IMR-90 (cell line): ENCODE results near the gene DAND5. TPM values are rescaled to one million over a fixed set of nuclear protein-coding genes. Genes with fewer than 3 reads are reported as not detected.

ENCODE experiments used
- ATAC-seq: fragments of 200-7000 bp; cut with Tn5 transposase; 2 replicates; pipeline ENCODE4 v1.9.1; 2020; ENCODE audit warnings: low read depth, mild to moderate bottlenecking, moderate library complexity
- BruUV-seq: library from RNA; stranded (reverse); fragments of 400-500 nt; replicated peaks from 2 replicates; lab custom pipeline; 2021; lab: Mats Ljungman, UMichigan
- CTCF ChIA-PET: fragments of 300-600 bp; formaldehyde crosslinking; extraction: SDS; loops from one replicate; lab custom pipeline; 2021; ENCODE audit warnings: antibody characterized with exemption; lab: Yijun Ruan, JAX
- POLR2A ChIA-PET: fragments of 300-600 bp; sonication (Branson Sonifier 250); formaldehyde crosslinking; loops from one replicate; lab custom pipeline; 2022; ENCODE audit warnings: antibody characterized with exemption; ENCODE audit not compliant: unreplicated experiment; lab: Charles Lee
- DNase-seq: peaks from one replicate; pipeline ENCODE4 v3.0.0; 2013
- H2AFZ ChIP-seq: replicated peaks from 2 replicates; pipeline ENCODE3; 2013; ENCODE audit warnings: low read length, mild to moderate bottlenecking; ENCODE audit not compliant: poor library complexity
- H2AK5ac ChIP-seq: 2 replicates; pipeline ENCODE4 v1.6.1; 2013; ENCODE audit warnings: low read depth, low read length, inconsistent platforms
- H2AK9ac ChIP-seq: replicated peaks from 2 replicates; pipeline ENCODE3; 2013; ENCODE audit warnings: mild to moderate bottlenecking, low read depth, low read length, moderate library complexity; ENCODE audit not compliant: poor library complexity
- H2BK120ac ChIP-seq: 2 replicates; pipeline ENCODE4 v1.6.1; 2013; ENCODE audit warnings: low read depth, low read length, inconsistent platforms
- H2BK15ac ChIP-seq: 3 replicates; pipeline ENCODE4 v1.6.1; 2013; ENCODE audit warnings: low read depth, low read length, inconsistent platforms
- H2BK20ac ChIP-seq: 2 replicates; pipeline ENCODE4 v1.6.1; 2013; ENCODE audit warnings: low read depth, mild to moderate bottlenecking, inconsistent platforms, low read length, moderate library complexity
- H2BK5ac ChIP-seq: 2 replicates; pipeline ENCODE4 v1.6.1; 2013; ENCODE audit warnings: mild to moderate bottlenecking, low read depth, low read length, inconsistent platforms; ENCODE audit not compliant: poor library complexity, severe bottlenecking
- H3K14ac ChIP-seq: replicated peaks from 2 replicates; pipeline ENCODE4 v1.6.1; 2013; ENCODE audit warnings: low read depth, low read length, inconsistent platforms
- H3K18ac ChIP-seq: 2 replicates; pipeline ENCODE4 v1.6.1; 2013; ENCODE audit warnings: low read depth, low read length, control low read depth
- H3K23ac ChIP-seq: 2 replicates; pipeline ENCODE4 v1.6.1; 2013; ENCODE audit warnings: low read depth, low read length, inconsistent platforms
- H3K27ac ChIP-seq: 2 replicates; pipeline ENCODE4 v1.5.1; 2013; ENCODE audit warnings: mild to moderate bottlenecking, control low read depth, low read length; ENCODE audit not compliant: insufficient read depth
- H3K27me3 ChIP-seq: 2 replicates; pipeline ENCODE4 v1.6.1; 2013; ENCODE audit warnings: low read length; ENCODE audit not compliant: control insufficient read depth, insufficient read depth
- H3K36me3 ChIP-seq: 2 replicates; pipeline ENCODE4 v1.6.1; 2013; ENCODE audit warnings: low read length, mixed read lengths; ENCODE audit not compliant: control insufficient read depth, insufficient read depth
- H3K4ac ChIP-seq: 2 replicates; pipeline ENCODE4 v1.6.1; 2013; ENCODE audit warnings: low read depth, low read length, inconsistent platforms
- H3K4me1 ChIP-seq: 2 replicates; pipeline ENCODE4 v1.6.1; 2013; ENCODE audit warnings: low read length, mixed read lengths; ENCODE audit not compliant: control insufficient read depth, insufficient read depth
- H3K4me2 ChIP-seq: 2 replicates; pipeline ENCODE4 v1.6.1; 2013; ENCODE audit warnings: low read depth, mild to moderate bottlenecking, control low read depth, low read length, moderate library complexity
- H3K4me3 ChIP-seq: 2 replicates; pipeline ENCODE4 v1.5.1; 2013; ENCODE audit warnings: low read depth, mild to moderate bottlenecking, control low read depth, low read length, moderate library complexity; ENCODE audit not compliant: insufficient read depth
- H3K56ac ChIP-seq: 2 replicates; pipeline ENCODE4 v1.6.1; 2013; ENCODE audit warnings: low read length, inconsistent platforms; ENCODE audit not compliant: insufficient read depth; ENCODE audit errors: extremely low read depth
- H3K79me1 ChIP-seq, 2 experiments: 2 replicates each; pipeline ENCODE4 v1.6.1; 2013; ENCODE audit warnings: low read length in 2 of 2, inconsistent platforms in 1 of 2, low read depth in 1 of 2
- H3K9ac ChIP-seq: 2 replicates; pipeline ENCODE4 v1.6.1; 2013; ENCODE audit warnings: low read depth, low read length, control low read depth
- H3K9me1 ChIP-seq: 2 replicates; pipeline ENCODE4 v1.6.1; 2013; ENCODE audit warnings: low read length, inconsistent platforms; ENCODE audit not compliant: insufficient read depth
- H3K9me3 ChIP-seq: 2 replicates; pipeline ENCODE4 v1.6.1; 2013; ENCODE audit warnings: low read length; ENCODE audit not compliant: control insufficient read depth, insufficient read depth
- H4K20me1 ChIP-seq: 2 replicates; pipeline ENCODE4 v1.6.1; 2013; ENCODE audit warnings: low read length, inconsistent platforms; ENCODE audit not compliant: insufficient read depth
- H4K5ac ChIP-seq: 2 replicates; pipeline ENCODE4 v1.6.1; 2013; ENCODE audit warnings: mild to moderate bottlenecking, low read depth, low read length, control low read depth
- H4K8ac ChIP-seq, 2 experiments: 2 replicates each; pipeline ENCODE4 v1.6.1; 2013; ENCODE audit warnings: low read depth in 2 of 2, low read length in 2 of 2, control low read depth in 1 of 2, inconsistent platforms in 1 of 2
- H4K91ac ChIP-seq: 2 replicates; pipeline ENCODE4 v1.6.1; 2013; ENCODE audit warnings: low read depth, low read length, inconsistent platforms; ENCODE audit not compliant: insufficient read depth
- BHLHE40 ChIP-seq: fragments of 150-350 bp; IDR thresholded peaks from 2 replicates; pipeline ENCODE4 v1.6.1; 2016; ENCODE audit warnings: mild to moderate bottlenecking, low read depth, low read length
- CEBPB ChIP-seq: IDR thresholded peaks from 2 replicates; pipeline ENCODE4 v1.6.1; 2012; ENCODE audit warnings: low read depth, low read length, improper control_type of control experiment
- CHD1 ChIP-seq: IDR thresholded peaks from 2 replicates; pipeline ENCODE4 v1.6.1; 2012; ENCODE audit warnings: low read depth, low read length, improper control_type of control experiment
- ELK1 ChIP-seq: fragments of 150-350 bp; IDR thresholded peaks from 2 replicates; pipeline ENCODE4 v1.6.1; 2016; ENCODE audit warnings: low read depth, mild to moderate bottlenecking, low read length, moderate library complexity, borderline replicate concordance
- FOS ChIP-seq: fragments of 150-350 bp; IDR thresholded peaks from 2 replicates; pipeline ENCODE4 v1.6.1; 2016; ENCODE audit warnings: low read depth, low read length
- MAFK ChIP-seq: IDR thresholded peaks from 2 replicates; pipeline ENCODE4 v1.6.1; 2012; ENCODE audit warnings: low read depth, low read length, improper control_type of control experiment
- MAZ ChIP-seq: IDR thresholded peaks from 2 replicates; pipeline ENCODE4 v1.6.1; 2012; ENCODE audit warnings: low read depth, mild to moderate bottlenecking, low read length, improper control_type of control experiment, moderate library complexity, borderline replicate concordance
- MXI1 ChIP-seq: IDR thresholded peaks from 2 replicates; pipeline ENCODE4 v1.6.1; 2012; ENCODE audit warnings: low read depth, mild to moderate bottlenecking, low read length, moderate library complexity, borderline replicate concordance
- NFE2L2 ChIP-seq: fragments of 150-350 bp; IDR thresholded peaks from 2 replicates; pipeline ENCODE4 v1.6.1; 2016; ENCODE audit warnings: low read depth, mild to moderate bottlenecking, low read length
- POLR2A ChIP-seq: IDR thresholded peaks from 2 replicates; pipeline ENCODE4 v1.6.1; 2012; ENCODE audit warnings: mild to moderate bottlenecking, low read depth, low read length
- RAD21 ChIP-seq: IDR thresholded peaks from 2 replicates; pipeline ENCODE4 v1.6.1; 2012; ENCODE audit warnings: low read length, improper control_type of control experiment
- RCOR1 ChIP-seq: IDR thresholded peaks from 2 replicates; pipeline ENCODE4 v1.6.1; 2012; ENCODE audit warnings: mild to moderate bottlenecking, low read length, improper control_type of control experiment; ENCODE audit not compliant: insufficient replicate concordance
- RFX5 ChIP-seq: IDR thresholded peaks from 2 replicates; pipeline ENCODE4 v1.8.0; 2012; ENCODE audit warnings: low read depth, mild to moderate bottlenecking, low read length, moderate library complexity
- USF2 ChIP-seq: fragments of 150-350 bp; IDR thresholded peaks from 2 replicates; pipeline ENCODE4 v1.6.1; 2017; ENCODE audit warnings: mild to moderate bottlenecking, antibody characterized with exemption, low read length, low read depth
- WGBS, 2 experiments: methylation state at CpG; one replicate each; pipeline versions ENCODE4 v1.1.5 to v1.1.7; 2013; ENCODE audit warnings: missing lambda C conversion rate in 2 of 2; ENCODE audit not compliant: insufficient read length in 1 of 2; ENCODE audit errors: extremely low coverage in 2 of 2; 5-methylcytosine and 5-hydroxymethylcytosine counted together
- dilution Hi-C: fragments of 300-500 bp; cut with HindIII; formaldehyde crosslinking; loops from one replicate; pipeline ENCODE4 v1.14.3; 2018; ENCODE audit warnings: low sequenced_read_pairs; ENCODE audit not compliant: unreplicated experiment
- in situ Hi-C: fragments of 300-500 bp; cut with MboI; formaldehyde crosslinking; loops from 3 replicates; pipeline ENCODE4 v1.14.3; 2019; ENCODE audit warnings: low sequenced_read_pairs, inconsistent platforms, mixed read lengths
- intact Hi-C: fragments of 100-400 bp; cut with micrococcal nuclease; formaldehyde crosslinking; loops from 2 replicates; pipeline ENCODE4 v1.10.0; 2022
- polyA plus RNA-seq, 3 experiments: library from polyadenylated mRNA; depleted of rRNA; stranded (reverse); fragments of >200 nt; gene quantifications; 2 replicates each; pipeline ENCODE4 v1.2.3, GENCODE V29; 2012; ENCODE audit warnings: low replicate concordance in 1 of 3
- total RNA-seq: library from RNA; depleted of rRNA; stranded (reverse); fragments of >200 nt; gene quantifications from 2 replicates; pipeline ENCODE4 v1.2.3, GENCODE V29; 2012

DAND5 gene
- total and polyA plus RNA-seq, 2 of the 4 experiments (the other 2 are of a cell fraction) = 0.03 TPM; not detected in 1

GRCh38 chr19:12965017-12965811 is 4.2 kb upstream of the DAND5 start (continued):
- TF ChIP-seq MAFK (no peak), POLR2A (no peak), BHLHE40 (no peak), RFX5 (no peak)

- H3K9me3 ChIP-seq = no peaks in the 10 kb centered on the region
- ChIA-PET POLR2A (interaction anchor here (0.6 kb wide), 1 partner anchor 127 kb away, joined by 3 read pairs; no protein-coding TSS in a partner anchor), CTCF (interaction anchor here (0.5 to 1.8 kb wide), 28 partner anchors 9 to 1776 kb away, joined by 3 to 18 read pairs (median 4); partner anchors contain the start of genes GADD45GIP1 and NACC1)
- no TSS peak for BruUV-seq
- dilution Hi-C loops (no loop called here), intact Hi-C loops (loop anchor here (2.0 kb wide), 1 partner anchor 75 kb away; the partner anchor contains the start of gene GCDH), in situ Hi-C loops (no loop called here)
- ATAC-seq (no peak), DNase-seq (no peak)
- H3K27me3 ChIP-seq = no peaks in the 10 kb centered on the region; the same call in 1 of the 2 replicates
- no peak overlapping the region for H3K4me3 ChIP-seq
- no peak overlapping the region for H3K4ac ChIP-seq
- H3K9me1 ChIP-seq = no peaks in the 10 kb centered on the region
- H2BK120ac ChIP-seq = no peak overlapping the region
- H3K18ac ChIP-seq = no peak overlapping the region
- H3K4me2 ChIP-seq = no peak overlapping the region; the same call in 1 of the 2 replicates
- H3K23ac ChIP-seq = no peak overlapping the region
- H4K5ac ChIP-seq = no peak overlapping the region
- no peak overlapping the region for H2BK5ac ChIP-seq
- peaks cover 0 to 3% of the 10 kb centered on the region in 2 experiments; a peak in 1 of 4 replicates for H3K79me1 ChIP-seq
- no peak overlapping the region for H2AK9ac ChIP-seq
- H2AK5ac ChIP-seq = no peak overlapping the region
- no peak overlapping the region; a peak in 1 of 4 replicates for H4K8ac ChIP-seq
- peak overlapping the region; percentile 100 for H2AFZ ChIP-seq
- H4K20me1 ChIP-seq = no peaks in the 10 kb centered on the region
- no peak overlapping the region for H3K9ac ChIP-seq
- H2BK15ac ChIP-seq = no peak overlapping the region
- H3K56ac ChIP-seq = no peak overlapping the region
- no peaks in the 10 kb centered on the region for H3K36me3 ChIP-seq
- no peak overlapping the region for H4K91ac ChIP-seq
- H3K4me1 ChIP-seq = peaks cover 4% of the 10 kb centered on the region; the same call in 1 of the 2 replicates
- no peak overlapping the region for H3K27ac ChIP-seq
- no peak overlapping the region for H3K14ac ChIP-seq
- H2BK20ac ChIP-seq = no peak overlapping the region
- no CpG with 5 or more reads among the region's 8 CpGs for WGBS, 2 experiments
- TF ChIP-seq FOS (no peak), RFX5 (no peak), CEBPB (no peak), USF2 (no peak), RAD21 (no peak), BHLHE40 (no peak), MAFK (no peak), MAZ (no peak), CHD1 (no peak), ELK1 (no peak), NFE2L2 (no peak), POLR2A (no peak), MXI1 (no peak), RCOR1 (no peak)
Observed at GRCh38 chr19:12965812-12966135, 3.6 kb upstream of the DAND5 start.
